Measurements from ENCODE around the gene GRIA3. TPM values are rescaled to one million over a fixed set of nuclear protein-coding genes. Genes with fewer than 3 reads are reported as not detected.

Gene GRIA3
- total RNA-seq, 4 donors from 2014 or later: 0.19 to 1.1 (median 0.55) TPM

DNA sequence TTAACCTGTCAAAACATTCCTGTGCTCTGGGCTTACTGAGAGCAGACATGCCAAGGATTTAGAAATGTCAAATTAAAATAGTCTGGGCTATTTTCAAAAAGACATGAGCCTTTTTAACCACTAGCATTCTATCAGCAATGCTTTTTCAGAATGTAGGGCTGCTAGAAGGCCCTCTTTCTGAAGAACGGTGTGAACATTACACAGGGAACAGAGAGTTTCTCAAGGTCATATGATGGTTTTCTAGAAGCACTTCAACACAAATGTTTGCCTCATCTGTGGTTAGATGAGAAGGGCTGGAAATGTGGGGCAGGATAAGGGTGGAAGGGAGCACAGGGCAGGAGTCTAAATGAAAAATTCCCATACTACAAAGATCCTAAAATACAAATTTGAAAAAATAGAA is 39.3 kb downstream of the GRIA3 start:
- no peak for ATAC-seq (ENCODE audit: low FRiP score)
- TF ChIP-seq, protein P1, sequence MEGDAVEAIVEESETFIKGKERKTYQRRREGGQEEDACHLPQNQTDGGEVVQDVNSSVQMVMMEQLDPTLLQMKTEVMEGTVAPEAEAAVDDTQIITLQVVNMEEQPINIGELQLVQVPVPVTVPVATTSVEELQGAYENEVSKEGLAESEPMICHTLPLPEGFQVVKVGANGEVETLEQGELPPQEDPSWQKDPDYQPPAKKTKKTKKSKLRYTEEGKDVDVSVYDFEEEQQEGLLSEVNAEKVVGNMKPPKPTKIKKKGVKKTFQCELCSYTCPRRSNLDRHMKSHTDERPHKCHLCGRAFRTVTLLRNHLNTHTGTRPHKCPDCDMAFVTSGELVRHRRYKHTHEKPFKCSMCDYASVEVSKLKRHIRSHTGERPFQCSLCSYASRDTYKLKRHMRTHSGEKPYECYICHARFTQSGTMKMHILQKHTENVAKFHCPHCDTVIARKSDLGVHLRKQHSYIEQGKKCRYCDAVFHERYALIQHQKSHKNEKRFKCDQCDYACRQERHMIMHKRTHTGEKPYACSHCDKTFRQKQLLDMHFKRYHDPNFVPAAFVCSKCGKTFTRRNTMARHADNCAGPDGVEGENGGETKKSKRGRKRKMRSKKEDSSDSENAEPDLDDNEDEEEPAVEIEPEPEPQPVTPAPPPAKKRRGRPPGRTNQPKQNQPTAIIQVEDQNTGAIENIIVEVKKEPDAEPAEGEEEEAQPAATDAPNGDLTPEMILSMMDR (IDR thresholded peaks at IDR 0.05): no peak
- DNase-seq (ENCODE audit: low spot score): no peak

DNA sequence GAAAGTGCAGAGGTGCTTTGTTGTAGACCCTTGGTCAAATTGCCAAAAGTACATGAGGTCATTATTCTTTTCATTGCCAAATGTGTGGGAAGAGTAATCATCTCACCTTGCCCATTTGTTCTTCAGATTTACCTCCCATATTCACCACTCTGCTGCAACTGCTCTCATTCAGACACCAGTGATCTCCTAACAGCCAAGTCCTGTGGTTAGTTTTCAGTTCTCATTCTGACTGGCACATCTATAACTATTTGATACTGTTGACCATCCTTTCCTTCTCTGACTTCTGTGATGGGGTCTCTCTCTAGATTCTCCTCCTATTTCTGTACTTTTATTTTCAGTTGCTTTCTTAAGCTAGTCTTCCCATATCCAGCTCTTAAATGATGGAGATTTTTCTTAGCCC is 39.8 kb downstream of the GRIA3 start:
- TF ChIP-seq, protein P1 (IDR thresholded peaks at IDR 0.05): no peak
- ATAC-seq (ENCODE audit: low FRiP score) (no peak), DNase-seq (ENCODE audit: low spot score) (no peak)

DNA sequence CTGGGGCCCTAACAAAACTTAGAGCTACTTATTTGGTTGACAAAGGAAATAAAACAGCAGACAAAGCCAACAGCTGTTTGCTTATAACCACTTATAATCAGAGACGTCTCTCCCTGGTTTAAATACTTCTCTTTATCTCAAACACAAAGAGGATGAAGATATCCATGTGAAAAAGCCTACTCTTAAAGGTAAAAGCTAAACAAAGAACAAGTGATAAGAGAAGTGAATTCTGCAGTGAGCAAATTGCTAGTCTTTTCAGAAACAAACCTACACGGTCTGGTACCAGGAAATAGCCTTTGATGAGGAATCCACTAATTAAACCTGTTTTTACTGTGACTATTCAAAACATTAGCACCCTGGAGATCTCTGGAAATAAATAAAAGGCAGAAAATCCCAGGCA is 46.7 kb downstream of the GRIA3 start:
- DNase-seq (ENCODE audit: low spot score) (no peak), ATAC-seq (ENCODE audit: low FRiP score) (no peak)
- TF ChIP-seq, protein P1 (IDR thresholded peaks at IDR 0.05): no peak

DNA sequence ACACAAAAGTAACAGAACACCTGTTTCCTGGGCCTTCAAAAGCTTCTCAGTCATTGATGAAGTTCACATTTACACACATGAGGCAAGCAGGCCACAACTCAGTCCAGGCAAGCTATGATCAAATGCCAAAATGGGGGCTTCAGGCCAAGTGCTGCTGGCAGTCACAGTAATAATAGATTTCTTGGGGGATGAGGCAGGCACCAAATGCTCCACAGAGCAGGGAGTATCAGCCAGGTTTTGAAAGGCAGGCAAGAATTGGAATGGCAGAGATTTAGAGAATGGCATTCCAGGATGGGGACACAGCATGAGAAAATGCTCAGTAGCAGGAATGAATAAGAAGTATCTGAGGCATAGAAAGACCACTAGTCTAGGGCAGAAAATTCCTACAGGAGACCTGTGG is 52.8 kb downstream of the GRIA3 start:
- TF ChIP-seq, protein P1 (IDR thresholded peaks at IDR 0.05): no peak
- no peak for ATAC-seq (ENCODE audit: low FRiP score)
- no peak for DNase-seq (ENCODE audit: low spot score)

DNA sequence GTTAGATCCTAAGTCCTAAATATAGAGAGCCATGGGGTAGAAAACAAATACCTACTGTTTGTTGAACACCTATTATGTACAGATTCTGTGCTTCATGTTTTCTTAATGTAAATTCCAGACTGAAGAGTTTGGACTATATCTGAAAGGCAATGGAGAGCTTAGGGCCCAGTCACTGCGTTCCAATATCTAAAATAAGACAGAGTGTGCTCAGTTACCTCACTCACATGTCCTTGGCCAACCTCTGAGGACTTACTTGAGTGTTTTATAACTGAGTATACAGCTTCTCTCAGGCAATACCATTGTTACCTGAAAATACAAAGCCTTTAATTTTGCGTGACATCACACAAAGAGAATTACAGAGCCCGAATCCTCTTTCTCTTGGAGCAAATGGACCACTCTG is 53.2 kb downstream of the GRIA3 start:
- ATAC-seq (ENCODE audit: low FRiP score) (no peak), DNase-seq (ENCODE audit: low spot score) (no peak)
- TF ChIP-seq, protein P1 (IDR thresholded peaks at IDR 0.05): no peak

DNA sequence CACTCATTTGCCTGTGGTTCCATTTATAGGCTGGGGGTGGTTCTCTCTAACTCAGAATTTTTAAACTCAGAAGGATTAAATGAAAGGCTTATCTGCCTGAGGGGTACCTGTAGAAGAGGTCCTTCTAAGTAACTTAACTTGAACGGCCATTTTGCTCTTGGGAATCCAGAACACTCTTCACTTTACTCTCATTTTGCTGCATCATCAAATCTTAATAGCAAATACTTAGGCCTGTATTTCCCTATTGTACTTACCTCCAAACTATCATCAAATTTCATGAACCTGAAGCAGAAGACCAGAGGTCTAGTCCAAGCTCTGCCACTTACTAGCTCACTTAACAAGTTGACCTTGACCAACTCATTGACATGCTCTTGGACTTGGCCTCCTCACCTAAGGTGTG is 70.4 kb downstream of the GRIA3 start:
- no peak for ATAC-seq (ENCODE audit: low FRiP score)
- no peak for DNase-seq (ENCODE audit: low spot score)
- TF ChIP-seq, protein P1 (IDR thresholded peaks at IDR 0.05): no peak

DNA sequence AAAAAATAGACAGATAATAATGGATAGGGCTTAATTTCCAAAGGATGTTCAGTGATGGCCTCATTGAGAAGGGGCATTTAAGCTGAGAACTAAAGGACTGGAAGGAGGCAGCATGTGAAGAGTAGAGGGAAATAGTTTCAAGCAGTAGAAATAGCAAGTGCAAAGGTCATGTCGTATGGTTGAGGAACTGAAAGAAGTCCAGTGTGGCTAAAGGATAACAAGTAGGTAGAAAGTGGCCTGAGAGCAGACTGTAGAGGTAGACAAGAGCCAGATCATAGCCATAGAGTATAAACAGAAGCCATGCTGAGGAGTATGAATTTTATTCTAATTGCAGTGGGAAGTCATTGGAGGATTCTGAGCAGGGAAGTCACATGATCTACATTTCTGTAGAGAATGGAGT is 72.3 kb downstream of the GRIA3 start:
- DNase-seq (ENCODE audit: low spot score) (no peak), ATAC-seq (ENCODE audit: low FRiP score) (no peak)
- TF ChIP-seq, protein P1 (IDR thresholded peaks at IDR 0.05): no peak
